NCI-H146 treated with DMSO at 0.1 percent for 48 hours (cell line): Measurements from ENCODE around the gene PACSIN3.
"Not testable (repeated sequence)": the region's sequence is repeated elsewhere in the genome, so short reads cannot be mapped to it uniquely, and the experiment has no call there.

Source experiments
- DNase-seq: peaks from one replicate; lab custom pipeline; 2025; ENCODE audit not compliant: unreplicated experiment; lab: John Stamatoyannopoulos, UW

Gene PACSIN3

DNA sequence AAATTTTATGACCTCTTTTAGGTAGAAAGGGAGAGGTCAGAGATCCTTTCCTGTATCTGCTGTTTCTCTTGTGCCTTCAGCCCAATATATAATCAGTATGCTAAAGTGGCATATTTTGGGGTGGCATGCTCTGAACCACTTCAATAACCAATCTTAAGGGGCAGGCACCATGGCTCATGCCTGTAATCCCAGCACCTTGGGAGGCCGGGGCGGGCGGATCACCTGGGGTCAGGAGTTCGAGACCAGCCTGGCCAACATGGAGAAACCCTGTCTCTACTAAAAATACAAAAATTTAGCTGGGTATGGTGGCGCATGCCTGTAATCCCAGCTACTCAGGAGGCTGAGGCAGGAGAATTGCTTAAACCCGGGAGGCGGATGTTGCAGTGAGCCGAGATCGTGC, 11.9 kb upstream of the PACSIN3 start:
- DNase-seq: not testable (repeated sequence)

DNA sequence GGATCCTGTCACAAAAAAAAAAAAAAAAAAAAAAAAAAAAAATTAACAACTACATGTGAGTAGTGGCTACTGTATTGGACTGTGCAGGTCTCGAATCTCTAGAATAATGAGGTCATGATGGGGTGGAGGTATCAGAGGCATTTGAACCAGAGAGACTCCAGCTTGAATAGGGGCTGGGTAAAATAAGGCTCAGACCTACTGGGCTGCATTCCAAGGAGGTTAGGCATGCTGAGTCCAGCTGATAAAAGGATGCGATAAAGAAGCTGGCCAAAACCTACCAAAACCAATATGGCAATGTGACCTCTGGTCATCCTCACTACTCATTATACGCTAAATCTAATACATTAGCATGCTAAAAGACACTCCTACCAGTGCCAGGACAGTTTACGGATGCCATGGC, 5.9 kb upstream of the PACSIN3 start:
- DNase-seq: no peak

DNA sequence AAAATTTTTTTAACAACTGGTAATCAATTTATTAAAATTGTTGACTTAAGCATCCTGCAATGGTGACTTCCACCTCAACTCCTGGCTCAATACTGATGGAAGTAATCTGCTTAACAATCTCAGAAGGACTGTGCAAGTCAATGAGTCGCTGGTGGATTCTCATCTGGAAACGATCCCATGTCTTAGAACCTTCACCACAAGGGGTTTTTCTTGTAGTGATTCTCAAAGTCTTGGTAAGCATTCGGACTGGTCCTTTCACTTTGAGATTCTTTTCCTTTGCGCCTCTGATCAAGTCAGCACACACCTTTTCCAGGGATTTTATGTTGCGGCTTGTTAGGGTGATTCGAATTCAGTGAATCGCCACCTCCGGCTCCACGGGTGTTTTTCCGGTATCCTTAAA, 4.9 kb upstream of the PACSIN3 start:
- DNase-seq: not testable (repeated sequence)

DNA sequence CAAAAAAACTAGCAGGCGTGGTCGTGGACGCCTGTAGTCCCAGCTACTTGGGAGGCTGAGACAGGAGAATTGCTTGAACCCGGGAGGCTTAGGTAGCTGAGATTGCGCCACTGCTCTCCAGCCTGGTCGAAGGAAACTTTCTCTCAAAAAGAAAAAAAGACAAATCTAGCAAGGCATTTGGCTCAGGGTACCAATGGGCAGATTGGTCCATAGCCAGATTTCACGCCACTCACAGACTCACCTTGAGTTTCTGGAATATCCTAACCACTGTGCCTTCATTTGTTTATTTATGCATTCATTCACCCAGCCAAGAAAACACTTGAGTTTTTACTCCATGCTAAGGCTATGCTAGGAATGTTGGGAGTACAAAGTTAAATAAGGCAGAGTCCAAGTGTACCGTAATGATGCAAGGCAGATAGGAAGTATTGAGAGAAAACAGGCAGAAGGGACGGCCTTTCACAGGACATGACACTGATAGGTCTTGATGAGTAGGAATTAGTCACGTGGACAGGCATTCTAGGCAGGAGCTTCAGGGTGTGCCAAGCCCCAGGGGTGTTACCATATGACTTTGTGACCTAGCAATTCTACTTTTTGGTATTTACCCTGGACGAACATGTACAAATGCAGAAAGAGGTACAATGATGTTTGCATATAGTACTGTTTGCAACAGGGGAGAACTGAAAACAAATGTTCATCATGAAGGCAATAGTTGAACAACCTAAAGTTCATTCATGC, 3.0 kb upstream of the PACSIN3 start:
- DNase-seq: no peak

GRCh38 chr11:47188259-47188658, 2.0 kb upstream of the PACSIN3 start:
- DNase-seq: no peak

GRCh38 chr11:47187723-47188122, 1.5 kb upstream of the PACSIN3 start:
- no peak for DNase-seq

- DNase-seq: no peak
Observed at GRCh38 chr11:47186700-47187695, 764 bp upstream of the PACSIN3 start.

GRCh38 chr11:47185305-47186075, 744 bp downstream of the PACSIN3 start:
- no peak for DNase-seq

DNA sequence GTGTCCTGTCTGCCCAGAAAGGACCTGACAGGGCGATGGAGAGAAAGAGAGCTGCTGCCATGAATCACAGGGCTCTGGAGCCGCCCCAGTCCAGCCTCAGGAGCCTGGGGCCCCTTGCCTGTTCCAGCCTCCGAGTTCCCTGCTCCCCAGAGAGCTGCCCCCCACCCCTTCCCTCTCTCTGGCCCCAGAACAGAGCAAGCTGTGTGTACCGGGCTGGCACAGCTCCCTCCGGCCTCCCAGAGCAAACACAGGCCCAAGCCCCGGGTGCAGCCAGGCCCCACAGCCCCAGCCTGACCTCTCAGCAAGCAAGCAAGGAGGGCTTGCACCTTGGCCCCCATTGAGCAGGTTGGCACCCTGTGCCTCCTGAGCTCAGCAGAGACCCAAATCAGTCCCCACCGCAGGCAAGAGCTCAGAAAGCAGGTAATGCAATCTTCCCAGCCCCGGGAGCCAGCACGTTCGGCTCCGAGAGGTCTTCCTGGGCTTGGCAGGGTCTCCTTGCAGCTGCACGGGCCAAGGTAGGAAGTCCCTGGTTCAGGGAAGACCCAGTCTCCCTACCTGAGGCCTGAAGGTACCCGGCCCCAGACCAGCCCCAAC, 1.4 kb downstream of the PACSIN3 start:
- DNase-seq: no peak

DNA sequence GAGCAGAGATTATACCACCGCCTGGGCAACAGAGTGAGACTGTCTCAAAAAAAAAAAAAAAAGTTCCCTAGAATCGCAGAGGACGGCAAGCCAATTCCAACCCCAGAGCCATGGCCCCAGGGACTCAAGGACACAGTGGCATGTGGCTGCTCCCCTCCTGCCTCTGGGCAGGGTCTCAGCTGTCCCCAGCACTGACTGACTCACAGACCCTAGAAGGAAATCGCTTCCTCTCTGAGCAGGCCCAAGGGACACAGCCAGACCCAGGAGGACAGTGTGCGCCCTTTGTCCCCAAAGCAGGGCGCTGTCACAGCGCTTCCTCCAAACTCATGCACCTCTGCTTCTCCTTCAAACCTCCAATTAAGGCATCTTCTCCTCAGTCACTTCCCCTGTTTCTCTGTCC, 2.3 kb downstream of the PACSIN3 start:
- no peak for DNase-seq

DNA sequence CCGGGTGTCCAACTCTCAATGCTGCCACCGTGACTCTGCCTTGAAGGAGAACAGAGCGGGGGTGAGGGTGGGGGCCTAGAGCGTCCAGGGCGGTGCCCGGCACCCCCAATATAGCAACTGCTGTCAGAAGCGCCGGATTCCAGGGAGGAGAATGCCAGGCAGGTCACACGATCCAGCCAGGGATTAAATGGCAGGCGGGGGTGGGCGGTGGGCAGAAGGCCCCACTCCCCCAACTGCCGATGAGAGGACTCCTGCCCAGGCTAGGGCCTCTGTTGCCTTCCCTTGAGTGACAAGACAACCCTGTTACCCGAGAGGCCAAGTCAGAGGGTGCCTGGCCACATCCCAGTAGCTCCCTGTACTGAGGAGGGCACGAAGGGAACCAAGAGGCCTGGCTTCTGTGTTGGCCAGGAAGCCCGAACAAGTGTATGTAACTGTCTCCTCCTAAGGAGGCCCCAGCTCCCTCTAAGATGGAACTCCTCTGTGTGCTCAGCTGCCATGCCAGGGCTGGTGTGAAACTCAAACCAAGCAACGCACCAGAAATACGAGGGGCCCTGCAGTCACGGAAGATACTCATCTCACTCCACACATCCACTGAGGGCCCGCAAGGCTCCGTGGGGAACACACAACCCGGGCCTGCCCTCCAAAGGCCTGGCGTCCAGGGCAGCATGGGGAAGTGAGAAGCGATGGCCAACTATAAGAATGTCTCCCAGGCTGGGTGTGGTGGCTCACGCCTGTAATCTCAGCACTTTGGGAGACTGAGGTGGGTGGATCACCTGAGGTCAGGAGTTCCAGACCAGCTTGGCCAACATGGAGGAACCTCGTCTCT, 3.0 kb downstream of the PACSIN3 start:
- DNase-seq: no peak

GRCh38 chr11:47182380-47182779, 3.9 kb downstream of the PACSIN3 start:
- no peak for DNase-seq

GRCh38 chr11:47181271-47181670, 5.0 kb downstream of the PACSIN3 start:
- DNase-seq: no peak

DNA sequence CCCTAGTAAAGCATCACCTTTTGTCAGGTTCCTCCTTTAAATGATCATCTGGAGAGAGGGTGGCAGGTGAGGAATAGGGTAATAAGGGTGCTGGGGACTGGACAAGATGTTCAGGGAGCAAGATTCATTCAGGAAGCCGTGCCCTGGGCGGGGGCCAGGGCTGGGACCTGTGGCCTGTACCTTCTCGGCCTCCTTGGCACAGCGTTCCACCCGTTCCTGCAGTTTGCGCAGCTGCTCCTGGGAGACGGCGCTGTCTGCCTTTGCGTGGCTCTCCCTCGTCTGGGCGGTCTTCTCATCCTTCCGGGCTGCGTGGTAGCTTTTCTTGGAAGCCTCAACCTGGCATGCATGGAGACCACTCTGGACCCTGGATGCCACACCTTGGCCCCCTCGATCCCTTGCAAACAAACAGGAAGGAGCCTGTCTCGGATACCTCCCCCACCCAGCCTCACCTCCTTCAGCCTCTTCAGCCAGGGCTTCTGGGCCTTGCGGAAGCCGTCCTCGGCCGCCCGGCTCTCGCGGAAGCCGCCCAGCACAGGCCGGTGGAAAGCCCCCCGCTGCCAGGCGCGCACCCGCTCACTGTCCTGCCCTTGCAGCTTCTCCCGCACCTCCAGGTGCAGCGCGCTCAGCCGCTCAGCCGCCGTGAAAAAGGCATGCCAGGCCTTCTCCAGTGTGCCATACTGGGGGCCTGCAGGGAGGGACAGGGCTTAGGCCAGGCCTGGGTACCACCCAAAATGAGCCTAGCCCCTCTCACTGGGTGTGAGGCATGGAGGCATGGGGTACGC, 6.0 kb downstream of the PACSIN3 start:
- DNase-seq: no peak

- no peak for DNase-seq
Observed at GRCh38 chr11:47179655-47179991, 6.6 kb downstream of the PACSIN3 start.

- DNase-seq: no peak
Observed at GRCh38 chr11:47178737-47179654, 7.2 kb downstream of the PACSIN3 start.

DNA sequence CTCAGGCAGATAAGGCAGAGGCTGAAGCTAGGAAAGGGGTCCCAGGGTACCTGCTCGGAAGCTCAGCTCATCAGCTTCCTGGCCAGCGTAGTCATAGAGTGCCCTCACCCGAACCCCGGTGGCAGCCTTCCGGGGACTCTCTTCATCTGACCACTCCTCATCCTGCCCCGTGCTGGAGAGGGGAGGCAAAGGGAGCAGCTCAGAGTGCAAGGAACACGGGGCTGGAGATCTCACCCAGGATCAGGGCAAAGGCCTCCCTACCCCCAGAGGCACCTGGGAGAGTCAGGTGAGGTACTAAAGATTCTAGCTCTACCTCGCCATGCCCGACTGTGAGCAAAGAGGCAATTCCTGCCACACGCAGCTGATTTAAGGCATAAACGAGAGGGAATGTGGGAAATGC, 7.9 kb downstream of the PACSIN3 start:
- no peak for DNase-seq

DNA sequence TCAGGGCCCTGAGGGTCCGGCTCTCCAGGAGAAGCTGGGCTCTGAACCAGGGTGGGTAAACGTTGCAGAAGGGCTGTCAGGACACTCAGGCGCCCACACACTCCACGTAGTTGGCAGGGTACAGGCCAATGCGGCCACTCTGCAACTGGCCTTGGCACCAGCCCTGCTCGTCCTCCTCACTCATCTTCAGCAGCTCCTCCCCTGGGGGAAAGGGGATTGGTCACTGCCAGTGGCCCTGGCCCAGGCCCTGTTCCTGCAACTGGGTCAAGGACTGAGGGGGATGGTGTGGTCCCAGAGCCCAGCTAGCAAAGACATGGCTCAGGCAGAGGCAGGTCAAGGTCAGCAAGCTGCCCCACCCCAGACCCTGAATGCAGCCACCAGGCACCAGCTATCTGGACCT, 8.4 kb downstream of the PACSIN3 start:
- DNase-seq: no peak
